Measurements from ENCODE around the gene HACD1. TPM values are rescaled to one million over a fixed set of nuclear protein-coding genes. Genes with fewer than 3 reads are reported as not detected.

Gene HACD1
- total and polyA plus RNA-seq, 2 donors (not counting 3 experiments of a cell fraction or from before 2014, with no cell fraction given) = 17.4 to 25.2 TPM

DNA sequence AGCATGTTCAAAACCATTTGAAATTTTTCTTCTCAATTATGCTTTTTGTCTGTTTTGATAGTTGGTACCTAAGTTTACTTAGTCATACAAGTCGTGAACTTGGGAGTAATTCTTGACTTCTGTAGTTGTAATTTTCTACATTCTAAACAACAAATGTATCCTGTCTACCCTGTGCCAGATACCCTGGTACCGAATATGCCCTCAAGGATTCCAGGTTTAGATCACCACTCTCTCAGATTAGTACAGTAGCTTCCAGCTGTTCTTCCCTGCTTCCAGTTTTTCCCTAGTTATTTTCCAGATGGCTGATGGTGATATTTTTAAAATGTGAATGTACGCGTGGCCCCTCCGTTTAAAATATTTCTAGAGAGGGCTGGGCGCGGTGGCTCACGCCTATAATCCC lies 33.2 kb upstream of the HACD1 start:
- Histone ChIP-seq H3K27ac (ENCODE audit: insufficient read depth, low read depth, low read length) (no peak overlapping the region), H3K9ac (replicated peaks; ENCODE audit: extremely low read depth, insufficient read depth, low read length) (no peak overlapping the region), H3K4me3 (replicated peaks in 1 of 3; ENCODE audit: insufficient read depth in 1 of 3, low read depth in 1 of 3, low read length in 3 of 3) (no peak overlapping the region), H3K79me2 (ENCODE audit: control insufficient read depth, insufficient read depth, low read length) (peaks cover 92% of the 10 kb centered on the region), H3K27me3 (ENCODE audit: control insufficient read depth in 2 of 2, insufficient read depth in 2 of 2, low read length in 2 of 2) (no peaks in the 10 kb centered on the region), H3K36me3 (ENCODE audit: control insufficient read depth in 2 of 2, extremely low read depth in 1 of 2, insufficient read depth in 2 of 2, low read length in 2 of 2) (peaks cover 0 to 2% of the 10 kb centered on the region in 2 experiments), H3K9me1 (replicated peaks; ENCODE audit: control insufficient read depth, extremely low read depth, insufficient read depth, low read length) (no peaks in the 10 kb centered on the region), H4K20me1 (replicated peaks; ENCODE audit: control insufficient read depth, extremely low read depth, insufficient read depth, low read length) (no peaks in the 10 kb centered on the region), H3K4me2 (ENCODE audit: insufficient read depth, low read length) (no peak overlapping the region), H3K4me1 (ENCODE audit: control insufficient read depth, extremely low read depth, insufficient read depth, low read length) (peaks cover 15% of the 10 kb centered on the region), H2AFZ (ENCODE audit: low read depth, low read length) (no peak overlapping the region), H3K9me3 (replicated peaks; ENCODE audit: control insufficient read depth, insufficient read depth, low read length) (no peaks in the 10 kb centered on the region)
- TF ChIP-seq POLR2A (IDR thresholded peaks at IDR 0.05; ENCODE audit: low read depth, low read length) = no peak
- no peak for TF ChIP-seq GATA2 (IDR thresholded peaks at IDR 0.05; ENCODE audit: insufficient read depth, insufficient read length, low read depth, low read length)
- no peak for TF ChIP-seq EZH2 (IDR thresholded peaks at IDR 0.05; ENCODE audit: borderline replicate concordance, low read depth, low read length, severe bottlenecking)
- TF ChIP-seq JUN (IDR thresholded peaks at IDR 0.05; ENCODE audit: borderline replicate concordance, insufficient read depth, insufficient read length, low read depth) = no peak
- no peak for TF ChIP-seq MYC (IDR thresholded peaks at IDR 0.05; ENCODE audit: low read depth, low read length)
- intact Hi-C loops (cut with micrococcal nuclease) (no loop called here), dilution Hi-C loops (cut with MboI; ENCODE audit: extremely low pct_ligation_motif_present, low sequenced_read_pairs) (no loop called here)
- FAIRE-seq (no peak), DNase-seq (ENCODE audit: low read depth, low spot score) (no peak)
- CTCF ChIA-PET = no interaction called here
- POLR2A ChIA-PET = no interaction called here
- BruUV-seq (replicated peaks) = no TSS peak

GRCh38 chr10:17649836-17650235 lies 32.7 kb upstream of the HACD1 start:
- H2AFZ ChIP-seq (ENCODE audit: low read depth, low read length) = no peak overlapping the region
- H3K27ac ChIP-seq (ENCODE audit: insufficient read depth, low read depth, low read length) = no peak overlapping the region
- no peaks in the 10 kb centered on the region for H3K27me3 ChIP-seq (ENCODE audit: control insufficient read depth in 2 of 2, insufficient read depth in 2 of 2, low read length in 2 of 2)
- H3K9ac ChIP-seq (replicated peaks; ENCODE audit: extremely low read depth, insufficient read depth, low read length) = no peak overlapping the region
- dilution Hi-C loops (cut with MboI; ENCODE audit: extremely low pct_ligation_motif_present, low sequenced_read_pairs) (no loop called here), intact Hi-C loops (cut with micrococcal nuclease) (no loop called here)
- no peaks in the 10 kb centered on the region for H3K9me3 ChIP-seq (replicated peaks; ENCODE audit: control insufficient read depth, insufficient read depth, low read length)
- no TSS peak for BruUV-seq (replicated peaks)
- TF ChIP-seq, protein P1, sequence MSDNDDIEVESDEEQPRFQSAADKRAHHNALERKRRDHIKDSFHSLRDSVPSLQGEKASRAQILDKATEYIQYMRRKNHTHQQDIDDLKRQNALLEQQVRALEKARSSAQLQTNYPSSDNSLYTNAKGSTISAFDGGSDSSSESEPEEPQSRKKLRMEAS (IDR thresholded peaks at IDR 0.05; ENCODE audit: insufficient read depth, insufficient read length) = no peak
- TF ChIP-seq, protein P2, sequence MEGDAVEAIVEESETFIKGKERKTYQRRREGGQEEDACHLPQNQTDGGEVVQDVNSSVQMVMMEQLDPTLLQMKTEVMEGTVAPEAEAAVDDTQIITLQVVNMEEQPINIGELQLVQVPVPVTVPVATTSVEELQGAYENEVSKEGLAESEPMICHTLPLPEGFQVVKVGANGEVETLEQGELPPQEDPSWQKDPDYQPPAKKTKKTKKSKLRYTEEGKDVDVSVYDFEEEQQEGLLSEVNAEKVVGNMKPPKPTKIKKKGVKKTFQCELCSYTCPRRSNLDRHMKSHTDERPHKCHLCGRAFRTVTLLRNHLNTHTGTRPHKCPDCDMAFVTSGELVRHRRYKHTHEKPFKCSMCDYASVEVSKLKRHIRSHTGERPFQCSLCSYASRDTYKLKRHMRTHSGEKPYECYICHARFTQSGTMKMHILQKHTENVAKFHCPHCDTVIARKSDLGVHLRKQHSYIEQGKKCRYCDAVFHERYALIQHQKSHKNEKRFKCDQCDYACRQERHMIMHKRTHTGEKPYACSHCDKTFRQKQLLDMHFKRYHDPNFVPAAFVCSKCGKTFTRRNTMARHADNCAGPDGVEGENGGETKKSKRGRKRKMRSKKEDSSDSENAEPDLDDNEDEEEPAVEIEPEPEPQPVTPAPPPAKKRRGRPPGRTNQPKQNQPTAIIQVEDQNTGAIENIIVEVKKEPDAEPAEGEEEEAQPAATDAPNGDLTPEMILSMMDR (IDR thresholded peaks at IDR 0.05; ENCODE audit: extremely low read depth in 1 of 2, insufficient read depth in 1 of 2, low read depth in 1 of 2, low read length in 2 of 2) = no peak
- TF ChIP-seq GATA2 (IDR thresholded peaks at IDR 0.05; ENCODE audit: insufficient read depth, insufficient read length, low read depth, low read length) (no peak), MYC (IDR thresholded peaks at IDR 0.05; ENCODE audit: low read depth, low read length) (no peak), EZH2 (IDR thresholded peaks at IDR 0.05; ENCODE audit: borderline replicate concordance, low read depth, low read length, severe bottlenecking) (no peak), FOS (IDR thresholded peaks at IDR 0.05; ENCODE audit: borderline replicate concordance, insufficient read depth, low read length) (no peak), JUN (IDR thresholded peaks at IDR 0.05; ENCODE audit: borderline replicate concordance, insufficient read depth, insufficient read length, low read depth) (no peak), POLR2A (IDR thresholded peaks at IDR 0.05; ENCODE audit: low read depth, low read length) (no peak), POLR2AphosphoS5 (IDR thresholded peaks at IDR 0.05; ENCODE audit: insufficient read depth, low read depth, low read length) (no peak)
- peaks cover 92% of the 10 kb centered on the region for H3K79me2 ChIP-seq (ENCODE audit: control insufficient read depth, insufficient read depth, low read length)
- H3K4me3 ChIP-seq (replicated peaks in 1 of 3; ENCODE audit: insufficient read depth in 1 of 3, low read depth in 1 of 3, low read length in 3 of 3) = no peak overlapping the region
- CTCF ChIA-PET = no interaction called here
- no peak for DNase-seq (ENCODE audit: low read depth, low spot score)
- FAIRE-seq = no peak
- H3K9me1 ChIP-seq (replicated peaks; ENCODE audit: control insufficient read depth, extremely low read depth, insufficient read depth, low read length) = no peaks in the 10 kb centered on the region
- POLR2A ChIA-PET = no interaction called here
- no peaks in the 10 kb centered on the region for H4K20me1 ChIP-seq (replicated peaks; ENCODE audit: control insufficient read depth, extremely low read depth, insufficient read depth, low read length)
- H3K36me3 ChIP-seq (ENCODE audit: control insufficient read depth in 2 of 2, extremely low read depth in 1 of 2, insufficient read depth in 2 of 2, low read length in 2 of 2) = peaks cover 0 to 2% of the 10 kb centered on the region in 2 experiments
- no peak overlapping the region for H3K4me2 ChIP-seq (ENCODE audit: insufficient read depth, low read length)
- peaks cover 15% of the 10 kb centered on the region for H3K4me1 ChIP-seq (ENCODE audit: control insufficient read depth, extremely low read depth, insufficient read depth, low read length)

Measured in endothelial cell of umbilical vein (primary cell).